Measurements from ENCODE around the gene ZYG11A. TPM values are rescaled to one million over a fixed set of nuclear protein-coding genes. Genes with fewer than 3 reads are reported as not detected.
"Not testable (repeated sequence)": the region's sequence is repeated elsewhere in the genome, so short reads cannot be mapped to it uniquely, and the experiment has no call there.

ZYG11A gene
- 1 to 10 TPM in 2 of 3 donors, not detected in 1; 1.2 to 2.0 TPM for total RNA-seq

- Histone ChIP-seq H3K36me3 (no peaks in the 10 kb centered on the region), H3K27ac (peak within 1 kb of the TSS in 1 of 2 donors; percentile 50), H3K27me3 (peaks cover 0 to 4% of the 10 kb centered on the region in 2 donors), H3K4me3 (peak within 1 kb of the TSS; percentile 36 to 81 (median 62)), H3K4me1 (peaks cover 0 to 5% of the 10 kb centered on the region in 2 donors), H3K9me3 (no peaks in the 10 kb centered on the region)
- TF ChIP-seq CTCF (IDR thresholded peaks at IDR 0.05) (peak in 1 of 3 donors; percentile 29), POLR2AphosphoS5 (IDR thresholded peaks at IDR 0.05) (no peak)
- DNase-seq (ENCODE audit: low spot score in 2 of 2) = peak in 1 of 2 donors; percentile 62
- intact Hi-C loops (cut with DNase I; ENCODE audit: low total_unique reads) = no loop called here
Measured at GRCh38 chr1:52842643-52843310, at the start of gene ZYG11A. Gene ZYG11A, plus strand, starts transcription at chr1:52842760. Its CDS starts 124 bp downstream, at chr1:52842884.

DNA sequence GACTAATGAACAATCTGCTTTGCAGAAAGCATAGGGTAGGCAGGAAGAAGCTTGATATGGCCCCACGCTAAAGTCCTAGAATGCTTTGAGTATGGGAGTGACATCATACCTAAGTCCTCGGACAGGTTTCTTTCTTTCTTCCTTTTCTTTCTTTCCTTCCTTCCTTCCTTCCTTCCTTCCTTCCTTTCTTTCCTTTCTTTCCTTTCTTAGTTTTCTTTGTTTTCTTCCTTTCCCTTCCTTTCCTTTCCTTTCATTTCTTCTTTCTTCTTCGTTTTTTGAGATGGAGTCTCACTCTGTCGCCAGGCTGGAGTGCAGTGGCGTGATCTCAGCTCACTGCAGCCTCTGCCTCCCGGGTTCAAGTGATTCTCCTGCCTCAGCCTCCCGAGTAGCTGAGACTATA lies 48.8 kb upstream of the ZYG11A start:
- H3K27me3 ChIP-seq; H3K4me1 ChIP-seq; intact Hi-C loops (cut with DNase I; ENCODE audit: low total_unique reads); H3K36me3 ChIP-seq; H3K27ac ChIP-seq; H3K9me3 ChIP-seq; H3K4me3 ChIP-seq; DNase-seq (ENCODE audit: low spot score in 2 of 2): not testable (repeated sequence)

- no peaks in the 10 kb centered on the region for H3K4me1 ChIP-seq
- TF ChIP-seq POLR2AphosphoS5 (IDR thresholded peaks at IDR 0.05) (no peak), POLR2A (IDR thresholded peaks at IDR 0.05) (no peak), CTCF (IDR thresholded peaks at IDR 0.05) (no peak)
- H3K4me3 ChIP-seq = no peak overlapping the region
- H3K27ac ChIP-seq = no peak overlapping the region
- no peak for DNase-seq (ENCODE audit: low spot score in 2 of 2)
- H3K27me3 ChIP-seq = no peaks in the 10 kb centered on the region
- no peaks in the 10 kb centered on the region for H3K36me3 ChIP-seq
- H3K9me3 ChIP-seq = no peaks in the 10 kb centered on the region
- intact Hi-C loops (cut with DNase I; ENCODE audit: low total_unique reads) = no loop called here
Measured at GRCh38 chr1:52795464-52795863, 47.1 kb upstream of the ZYG11A start.

GRCh38 chr1:52798331-52798730 lies 44.2 kb upstream of the ZYG11A start:
- H3K27me3 ChIP-seq = no peaks in the 10 kb centered on the region
- DNase-seq (ENCODE audit: low spot score in 2 of 2) = no peak
- H3K4me1 ChIP-seq = no peaks in the 10 kb centered on the region
- no peak overlapping the region for H3K27ac ChIP-seq
- intact Hi-C loops (cut with DNase I; ENCODE audit: low total_unique reads) = no loop called here
- H3K9me3 ChIP-seq = no peaks in the 10 kb centered on the region
- no peak overlapping the region for H3K4me3 ChIP-seq
- no peaks in the 10 kb centered on the region for H3K36me3 ChIP-seq
- TF ChIP-seq CTCF (IDR thresholded peaks at IDR 0.05) (no peak), POLR2A (IDR thresholded peaks at IDR 0.05) (no peak), POLR2AphosphoS5 (IDR thresholded peaks at IDR 0.05) (no peak)

DNA sequence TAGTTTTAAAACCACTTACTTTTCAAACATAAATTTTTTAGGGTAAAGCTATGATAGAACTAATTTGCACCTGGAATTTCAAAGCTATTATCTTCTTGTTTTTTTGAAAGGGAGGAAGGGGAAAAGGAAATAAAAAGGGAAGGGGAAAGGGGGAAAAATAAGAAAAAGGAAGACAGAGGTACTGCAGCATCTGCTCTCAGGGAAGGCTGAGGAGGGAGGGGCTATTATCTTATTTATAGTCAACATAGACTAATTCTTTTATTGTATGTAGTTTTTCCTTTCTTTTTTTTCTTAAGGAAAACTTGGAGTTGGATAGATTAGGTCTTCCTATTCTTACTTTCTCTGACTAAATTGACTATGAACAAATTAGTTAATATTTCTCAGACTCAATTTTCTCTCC lies 41.5 kb upstream of the ZYG11A start:
- intact Hi-C loops (cut with DNase I; ENCODE audit: low total_unique reads) = no loop called here
- no peaks in the 10 kb centered on the region for H3K36me3 ChIP-seq
- DNase-seq (ENCODE audit: low spot score in 2 of 2) = no peak

DNA sequence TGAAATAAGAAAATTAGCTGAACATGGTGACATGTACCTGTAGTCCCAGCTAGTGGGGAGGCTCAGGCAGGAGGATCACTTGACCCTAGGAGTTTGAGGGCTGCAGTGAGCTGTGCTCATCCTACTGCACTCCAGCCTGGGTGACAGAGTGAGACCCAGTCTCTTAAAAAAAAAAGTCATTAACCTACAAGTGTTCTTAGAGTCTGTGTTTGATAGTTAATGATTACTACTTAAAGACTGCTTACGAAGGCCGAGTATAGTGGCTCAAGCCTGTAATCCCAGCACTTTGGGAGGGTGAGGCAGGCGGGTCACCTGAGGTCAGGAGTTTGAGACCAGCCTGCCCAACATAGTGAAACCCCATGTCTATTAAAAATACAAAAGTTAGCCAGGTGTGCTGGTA lies 38.5 kb upstream of the ZYG11A start:
- H3K36me3 ChIP-seq; intact Hi-C loops (cut with DNase I; ENCODE audit: low total_unique reads); H3K4me3 ChIP-seq; DNase-seq (ENCODE audit: low spot score in 2 of 2); H3K9me3 ChIP-seq; H3K27me3 ChIP-seq; H3K27ac ChIP-seq; H3K4me1 ChIP-seq: not testable (repeated sequence)

More for the DNA sequence above, 41.5 kb upstream of the ZYG11A start:
- Histone ChIP-seq H3K27ac (no peak overlapping the region), H3K4me1 (no peaks in the 10 kb centered on the region), H3K27me3 (no peaks in the 10 kb centered on the region), H3K9me3 (no peaks in the 10 kb centered on the region), H3K4me3 (no peak overlapping the region)
- no peak for TF ChIP-seq POLR2A (IDR thresholded peaks at IDR 0.05)
- no peak for TF ChIP-seq POLR2AphosphoS5 (IDR thresholded peaks at IDR 0.05)
- no peak for TF ChIP-seq CTCF (IDR thresholded peaks at IDR 0.05)
